ENCODE measurements around the gene BCOR.

GRCh38 chrX:40003428-40004245 lies 94.1 kb downstream of the BCOR start:
- TF ChIP-seq CTCF (IDR thresholded peaks at IDR 0.05; ENCODE audit: low read length) (no peak), EZH2 (IDR thresholded peaks at IDR 0.05; ENCODE audit: borderline replicate concordance, low read length) (no peak)

All from OCI-LY1 (cell line).